HEK293 (cell line): ENCODE results near the gene ABCF1.

Experiments used
- CTCF ChIA-PET: fragments of 350-600 bp; formaldehyde crosslinking; extraction: SDS; loops from one replicate; lab custom pipeline; 2021; ENCODE audit warnings: antibody characterized with exemption; lab: Yijun Ruan, JAX
- POLR2A ChIA-PET: fragments of 300-600 bp; formaldehyde crosslinking; extraction: SDS; loops from one replicate; lab custom pipeline; 2020; ENCODE audit warnings: antibody characterized with exemption, inconsistent platforms; lab: Yijun Ruan, JAX
- H3K27ac ChIP-seq: fragments of 200-500 bp; sonication (Bioruptor generic); 2 replicates; pipeline ENCODE4 v1.5.1; 2014; ENCODE audit warnings: low read depth, low read length, control low read depth, inconsistent platforms; ENCODE audit errors: extremely low read depth
- H3K36me3 ChIP-seq, 2 experiments: fragments of 200-500 bp in 1 of 2; sonication (Bioruptor generic) in 1 of 2; 1 replicate in 1 of 2; 2 replicates in 1 of 2; pipeline ENCODE4 v1.5.1; 2014 to 2017; ENCODE audit warnings: inconsistent platforms in 2 of 2, low read length in 2 of 2; ENCODE audit not compliant: control insufficient read depth in 2 of 2, insufficient read depth in 1 of 2
- H3K4me1 ChIP-seq: fragments of 200-500 bp; sonication (Bioruptor generic); 2 replicates; pipeline ENCODE4 v1.5.1; 2014; ENCODE audit warnings: mild to moderate bottlenecking, low read length, inconsistent platforms; ENCODE audit not compliant: control insufficient read depth, insufficient read depth
- H3K4me3 ChIP-seq: 2 replicates; pipeline ENCODE4 v1.5.1; 2011; ENCODE audit warnings: low read depth, mild to moderate bottlenecking, control low read depth, low read length, moderate library complexity
- H3K9me3 ChIP-seq: fragments of 200-500 bp; sonication (Bioruptor generic); 2 replicates; pipeline ENCODE4 v1.5.1; 2014; ENCODE audit warnings: low read depth, low read length, inconsistent platforms; ENCODE audit not compliant: control insufficient read depth, insufficient read depth
- CTCF ChIP-seq: fragments of 450-650 bp; formaldehyde crosslinking; IDR thresholded peaks from 2 replicates; pipeline ENCODE4 v1.5.1; 2016; ENCODE audit warnings: missing biosample characterization, missing genetic modification characterization
- FEZF1 ChIP-seq: fragments of 450-650 bp; formaldehyde crosslinking; IDR thresholded peaks from 2 replicates; pipeline ENCODE4 v1.5.1; 2016; ENCODE audit warnings: missing biosample characterization, missing genetic modification characterization
- GLIS2 ChIP-seq: fragments of 450-650 bp; formaldehyde crosslinking; IDR thresholded peaks from 2 replicates; pipeline ENCODE4 v1.5.1; 2016; ENCODE audit warnings: missing biosample characterization, missing genetic modification characterization
- HOXD13 ChIP-seq: sonication (generic); formaldehyde crosslinking; IDR thresholded peaks from 2 replicates; pipeline ENCODE4 v1.8.0; 2022; ENCODE audit warnings: missing genetic modification reagents, borderline replicate concordance
- PATZ1 ChIP-seq: fragments of 450-650 bp; formaldehyde crosslinking; IDR thresholded peaks from 2 replicates; pipeline ENCODE4 v1.5.1; 2016; ENCODE audit warnings: missing biosample characterization, missing genetic modification characterization
- PRDM6 ChIP-seq: fragments of 450-650 bp; formaldehyde crosslinking; IDR thresholded peaks from 2 replicates; pipeline ENCODE4 v1.5.1; 2017; ENCODE audit warnings: missing biosample characterization, missing genetic modification characterization
- SALL2 ChIP-seq: fragments of 450-650 bp; formaldehyde crosslinking; IDR thresholded peaks from 2 replicates; pipeline ENCODE4 v1.5.0; 2017; ENCODE audit warnings: missing biosample characterization, mild to moderate bottlenecking, missing genetic modification characterization, borderline replicate concordance
- SCRT1 ChIP-seq: fragments of 450-650 bp; formaldehyde crosslinking; IDR thresholded peaks from 2 replicates; pipeline ENCODE4 v1.5.1; 2016; ENCODE audit warnings: missing biosample characterization, missing genetic modification characterization, borderline replicate concordance
- ZBTB10 ChIP-seq: fragments of 450-650 bp; formaldehyde crosslinking; IDR thresholded peaks from 2 replicates; pipeline ENCODE4 v1.5.1; 2016; ENCODE audit warnings: missing biosample characterization, missing genetic modification characterization
- ZBTB11 ChIP-seq: fragments of 450-650 bp; formaldehyde crosslinking; conservative IDR thresholded peaks from 2 replicates; pipeline ENCODE4 v1.5.1; 2016; ENCODE audit warnings: low read depth, missing biosample characterization, missing genetic modification characterization
- ZNF112 ChIP-seq: fragments of 450-650 bp; formaldehyde crosslinking; IDR thresholded peaks from 2 replicates; pipeline ENCODE4 v1.5.0; 2017; ENCODE audit warnings: missing biosample characterization, missing genetic modification characterization
- ZNF184 ChIP-seq: fragments of 450-650 bp; IDR thresholded peaks from 2 replicates; pipeline ENCODE4 v1.5.1; 2018; ENCODE audit warnings: missing biosample characterization, mild to moderate bottlenecking, missing genetic modification characterization
- ZNF266 ChIP-seq: fragments of 450-650 bp; formaldehyde crosslinking; IDR thresholded peaks from 2 replicates; pipeline ENCODE4 v1.5.1; 2016; ENCODE audit warnings: missing biosample characterization, missing genetic modification characterization, low read depth
- ZNF391 ChIP-seq: fragments of 450-650 bp; formaldehyde crosslinking; IDR thresholded peaks from 2 replicates; pipeline ENCODE4 v1.5.1; 2016; ENCODE audit warnings: low read depth, missing biosample characterization, missing genetic modification characterization, borderline replicate concordance
- ZNF530 ChIP-seq: fragments of 450-650 bp; formaldehyde crosslinking; IDR thresholded peaks from 2 replicates; pipeline ENCODE4 v1.5.1; 2016; ENCODE audit warnings: low read depth, missing biosample characterization, missing genetic modification characterization
- ZNF596 ChIP-seq: fragments of 450-650 bp; IDR thresholded peaks from 2 replicates; pipeline ENCODE4 v1.5.0; 2018; ENCODE audit warnings: missing biosample characterization, mild to moderate bottlenecking, missing genetic modification characterization, moderate library complexity
- ZNF639 ChIP-seq: fragments of 450-650 bp; formaldehyde crosslinking; IDR thresholded peaks from 2 replicates; pipeline ENCODE4 v1.5.1; 2016; ENCODE audit warnings: missing biosample characterization, missing genetic modification characterization
- ZNF707 ChIP-seq: fragments of 450-650 bp; formaldehyde crosslinking; IDR thresholded peaks from 2 replicates; pipeline ENCODE4 v1.5.1; 2016; ENCODE audit warnings: missing biosample characterization, missing genetic modification characterization
- ZNF747 ChIP-seq: fragments of 450-650 bp; formaldehyde crosslinking; IDR thresholded peaks from 2 replicates; pipeline ENCODE4 v1.5.1; 2016; ENCODE audit warnings: missing biosample characterization, missing genetic modification characterization

The ABCF1 gene

GRCh38 chr6:30542915-30543314 lies 28.3 kb upstream of the ABCF1 start (continued):
- TF ChIP-seq PRDM6 (no peak), ZNF530 (no peak), ZNF184 (no peak), ZNF747 (tag by site-specific recombination) (no peak), SALL2 (tag by site-specific recombination) (no peak), ZNF639 (no peak), ZNF391 (tag by site-specific recombination) (no peak), CTCF (tag by site-specific recombination) (no peak)

GRCh38 chr6:30543821-30544220 lies 27.4 kb upstream of the ABCF1 start:
- CTCF ChIA-PET = interaction anchor here (0.6 to 9.5 kb wide), 24 partner anchors 9 to 952 kb away, joined by 3 to 324 read pairs (median 4); partner anchors contain the start of genes GNL1 and PRR3

More at GRCh38 chr6:30543821-30544220, 27.4 kb upstream of the ABCF1 start:
- Histone ChIP-seq H3K36me3 (peaks cover 8 to 40% of the 10 kb centered on the region in 2 experiments; a peak in 2 of 3 replicates), H3K4me3 (no peak overlapping the region), H3K27ac (no peak overlapping the region), H3K9me3 (no peaks in the 10 kb centered on the region), H3K4me1 (no peaks in the 10 kb centered on the region)
- TF ChIP-seq FEZF1 (tag by site-specific recombination) (no peak), SCRT1 (tag by site-specific recombination) (no peak), ZBTB10 (tag by site-specific recombination) (no peak), ZNF266 (tag by site-specific recombination) (no peak), HOXD13 (CRISPR knock-in tag) (no peak), ZNF596 (tag by site-specific recombination) (no peak), ZBTB11 (no peak), PATZ1 (no peak), ZNF112 (no peak), GLIS2 (tag by site-specific recombination) (no peak), ZNF707 (no peak)
- POLR2A ChIA-PET = interaction anchor here (0.5 to 2.9 kb wide), 3 partner anchors 12 to 55 kb away, joined by 3 to 23 read pairs (median 3); partner anchors contain the start of genes GNL1 and PRR3
